ENCODE data around the gene HADHA.

The HADHA gene

DNA sequence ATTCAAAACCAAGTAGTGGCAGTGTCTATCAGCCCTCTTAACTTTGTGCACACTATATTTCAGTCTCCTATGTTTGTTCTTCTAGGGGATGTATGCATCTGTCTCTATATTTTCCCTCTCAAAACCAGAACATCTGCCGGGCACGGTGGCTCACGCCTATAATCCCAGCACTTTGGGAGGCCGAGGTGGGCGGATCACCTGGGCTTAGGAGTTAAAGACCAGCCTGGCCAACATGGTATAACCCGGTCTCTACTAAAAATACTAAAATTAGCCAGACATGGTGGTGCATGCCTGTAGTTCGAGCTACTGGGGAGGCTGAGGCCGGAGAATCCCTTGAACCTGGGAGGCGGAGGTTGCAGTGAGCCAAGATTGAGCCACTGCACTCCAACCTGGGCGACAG is 81.5 kb downstream of the HADHA start:
- no peak overlapping the region for H2AFZ ChIP-seq (ENCODE audit: low read length)
- H3K4me1 ChIP-seq (ENCODE audit: low read length) = no peaks in the 10 kb centered on the region
- no peaks in the 10 kb centered on the region for H3K27me3 ChIP-seq (replicated peaks; ENCODE audit: insufficient read depth, low read length)
- H3K36me3 ChIP-seq (replicated peaks; ENCODE audit: insufficient read depth, low read length) = no peaks in the 10 kb centered on the region
- H3K4me3 ChIP-seq (ENCODE audit: low read length) = no peak overlapping the region
- H3K9me2 ChIP-seq (replicated peaks; ENCODE audit: insufficient read depth, low read length) = no peaks in the 10 kb centered on the region
- no peaks in the 10 kb centered on the region for H4K20me1 ChIP-seq (ENCODE audit: insufficient read depth, low read length)
- H3K9me3 ChIP-seq (replicated peaks; ENCODE audit: insufficient read depth, low read length) = no peaks in the 10 kb centered on the region
- H3K9ac ChIP-seq (ENCODE audit: low read length) = no peak overlapping the region
- DNase-seq = no peak
- H3K79me2 ChIP-seq (ENCODE audit: low read length) = no peaks in the 10 kb centered on the region
- no peaks in the 10 kb centered on the region for H3F3A ChIP-seq (ENCODE audit: insufficient read depth, low read length)
- no peak overlapping the region for H3K27ac ChIP-seq (ENCODE audit: low read length)
- H3K4me2 ChIP-seq (ENCODE audit: low read depth, low read length) = no peak overlapping the region
- no peak for TF ChIP-seq EZH2phosphoT487 (IDR thresholded peaks at IDR 0.05; ENCODE audit: low read length)
- no peak for TF ChIP-seq EZH2 (optimal IDR thresholded peaks at IDR 0.05; ENCODE audit: low read depth, low read length)
- TF ChIP-seq, protein P1, sequence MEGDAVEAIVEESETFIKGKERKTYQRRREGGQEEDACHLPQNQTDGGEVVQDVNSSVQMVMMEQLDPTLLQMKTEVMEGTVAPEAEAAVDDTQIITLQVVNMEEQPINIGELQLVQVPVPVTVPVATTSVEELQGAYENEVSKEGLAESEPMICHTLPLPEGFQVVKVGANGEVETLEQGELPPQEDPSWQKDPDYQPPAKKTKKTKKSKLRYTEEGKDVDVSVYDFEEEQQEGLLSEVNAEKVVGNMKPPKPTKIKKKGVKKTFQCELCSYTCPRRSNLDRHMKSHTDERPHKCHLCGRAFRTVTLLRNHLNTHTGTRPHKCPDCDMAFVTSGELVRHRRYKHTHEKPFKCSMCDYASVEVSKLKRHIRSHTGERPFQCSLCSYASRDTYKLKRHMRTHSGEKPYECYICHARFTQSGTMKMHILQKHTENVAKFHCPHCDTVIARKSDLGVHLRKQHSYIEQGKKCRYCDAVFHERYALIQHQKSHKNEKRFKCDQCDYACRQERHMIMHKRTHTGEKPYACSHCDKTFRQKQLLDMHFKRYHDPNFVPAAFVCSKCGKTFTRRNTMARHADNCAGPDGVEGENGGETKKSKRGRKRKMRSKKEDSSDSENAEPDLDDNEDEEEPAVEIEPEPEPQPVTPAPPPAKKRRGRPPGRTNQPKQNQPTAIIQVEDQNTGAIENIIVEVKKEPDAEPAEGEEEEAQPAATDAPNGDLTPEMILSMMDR (IDR thresholded peaks at IDR 0.05; ENCODE audit: low read length) = no peak

DNA sequence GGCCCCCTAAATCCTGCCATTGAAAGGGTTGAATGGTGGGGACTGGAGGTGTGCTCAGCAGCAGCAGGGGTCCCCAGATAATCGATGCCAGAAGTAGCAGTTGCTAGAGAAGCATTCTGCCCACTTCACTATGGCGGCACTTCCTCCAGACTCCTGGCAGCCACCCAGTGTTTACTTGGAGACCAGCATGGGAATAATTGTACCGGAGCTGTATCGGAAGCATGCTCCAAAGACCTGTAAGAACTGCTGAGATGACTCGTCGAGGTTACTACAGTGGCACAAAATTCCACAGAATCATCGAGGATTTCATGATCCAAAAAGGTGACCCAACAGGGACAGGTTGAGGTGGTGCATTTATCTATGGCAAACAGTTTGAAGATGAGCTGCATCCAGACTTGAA is 82.5 kb downstream of the HADHA start:
- no peaks in the 10 kb centered on the region for H3K9me3 ChIP-seq (replicated peaks; ENCODE audit: insufficient read depth, low read length)
- no peak overlapping the region for H3K27ac ChIP-seq (ENCODE audit: low read length)
- H3K4me3 ChIP-seq (ENCODE audit: low read length) = no peak overlapping the region
- H3K4me1 ChIP-seq (ENCODE audit: low read length) = no peaks in the 10 kb centered on the region
- no peak for DNase-seq
- no peak overlapping the region for H3K4me2 ChIP-seq (ENCODE audit: low read depth, low read length)
- no peak overlapping the region for H2AFZ ChIP-seq (ENCODE audit: low read length)
- no peaks in the 10 kb centered on the region for H3K79me2 ChIP-seq (ENCODE audit: low read length)
- H3K9me2 ChIP-seq (replicated peaks; ENCODE audit: insufficient read depth, low read length) = no peaks in the 10 kb centered on the region
- H3K36me3 ChIP-seq (replicated peaks; ENCODE audit: insufficient read depth, low read length) = no peaks in the 10 kb centered on the region
- H4K20me1 ChIP-seq (ENCODE audit: insufficient read depth, low read length) = no peaks in the 10 kb centered on the region
- no peak overlapping the region for H3K9ac ChIP-seq (ENCODE audit: low read length)
- TF ChIP-seq EZH2 (optimal IDR thresholded peaks at IDR 0.05; ENCODE audit: low read depth, low read length) (no peak), EZH2phosphoT487 (IDR thresholded peaks at IDR 0.05; ENCODE audit: low read length) (no peak)
- TF ChIP-seq, protein P1 (IDR thresholded peaks at IDR 0.05; ENCODE audit: low read length) = no peak
- H3K27me3 ChIP-seq (replicated peaks; ENCODE audit: insufficient read depth, low read length) = no peaks in the 10 kb centered on the region
- no peaks in the 10 kb centered on the region for H3F3A ChIP-seq (ENCODE audit: insufficient read depth, low read length)

- H3K27me3 ChIP-seq (replicated peaks; ENCODE audit: insufficient read depth, low read length) = no peaks in the 10 kb centered on the region
- no peaks in the 10 kb centered on the region for H3K79me2 ChIP-seq (ENCODE audit: low read length)
- no peak overlapping the region; the same call in 1 of the 2 replicates for H3K4me2 ChIP-seq (ENCODE audit: low read depth, low read length)
- no peaks in the 10 kb centered on the region for H3F3A ChIP-seq (ENCODE audit: insufficient read depth, low read length)
- H3K9me2 ChIP-seq (replicated peaks; ENCODE audit: insufficient read depth, low read length) = no peaks in the 10 kb centered on the region
- H3K9ac ChIP-seq (ENCODE audit: low read length) = no peak overlapping the region
- H3K9me3 ChIP-seq (replicated peaks; ENCODE audit: insufficient read depth, low read length) = no peaks in the 10 kb centered on the region
- no peak overlapping the region for H2AFZ ChIP-seq (ENCODE audit: low read length)
- no peak overlapping the region for H3K27ac ChIP-seq (ENCODE audit: low read length)
- no peaks in the 10 kb centered on the region for H4K20me1 ChIP-seq (ENCODE audit: insufficient read depth, low read length)
- TF ChIP-seq, protein P1 (IDR thresholded peaks at IDR 0.05; ENCODE audit: low read length) = no peak
- TF ChIP-seq EZH2 (optimal IDR thresholded peaks at IDR 0.05; ENCODE audit: low read depth, low read length) = no peak
- TF ChIP-seq EZH2phosphoT487 (IDR thresholded peaks at IDR 0.05; ENCODE audit: low read length) = no peak
- no peak for DNase-seq
- no peaks in the 10 kb centered on the region for H3K36me3 ChIP-seq (replicated peaks; ENCODE audit: insufficient read depth, low read length)
- H3K4me3 ChIP-seq (ENCODE audit: low read length) = no peak overlapping the region
- no peaks in the 10 kb centered on the region for H3K4me1 ChIP-seq (ENCODE audit: low read length)
Observed at GRCh38 chr2:26157580-26157979, 86.9 kb downstream of the HADHA start.
